Bronchial epithelial cell (primary cell): Measurements from ENCODE around the gene NTSR1. TPM values are rescaled to one million over a fixed set of nuclear protein-coding genes. Genes with fewer than 3 reads are reported as not detected.
A peak's percentile ranks its signal among the peaks of the same experiment; 100 is the strongest.

ENCODE experiments used
- DNase-seq: peaks from one replicate; pipeline ENCODE4 v3.0.0-alpha.2; 2010; ENCODE audit warnings: low read depth
- FAIRE-seq: peaks from 2 replicates; lab custom pipeline; 2011; peaks lifted over from hg19 to GRCh38; lab: Jason Lieb, UNC
- H3K27me3 ChIP-seq: 2 replicates; pipeline ENCODE4 v1.5.1; 2011; ENCODE audit warnings: low read length; ENCODE audit not compliant: control insufficient read depth, insufficient read depth
- H3K36me3 ChIP-seq: 2 replicates; pipeline ENCODE4 v1.5.1; 2011; ENCODE audit warnings: low read length; ENCODE audit not compliant: control insufficient read depth, insufficient read depth
- H3K4me3 ChIP-seq: 2 replicates; pipeline ENCODE4 v1.5.1; 2011; ENCODE audit warnings: mild to moderate bottlenecking, low read depth, low read length, control low read depth
- total RNA-seq: library from RNA; depleted of rRNA; stranded (reverse); fragments of >200 nt; gene quantifications from 2 replicates; pipeline ENCODE4 v1.2.1, GENCODE V29; 2014
- TF ChIP-seq, protein P1 (sequence below): IDR thresholded peaks from 2 replicates; pipeline ENCODE4 v1.5.1; 2011; ENCODE audit warnings: mild to moderate bottlenecking, moderate library complexity, low read length, control low read depth, inconsistent platforms; ENCODE audit not compliant: insufficient read depth, severe bottlenecking

NTSR1 gene
- total RNA-seq, 1 donor from 2014 or later = not detected

- FAIRE-seq = peak; percentile 85
- H3K36me3 ChIP-seq = no peaks in the 10 kb centered on the region
- H3K27me3 ChIP-seq = peaks cover 12% of the 10 kb centered on the region
- DNase-seq = no peak
- no peak overlapping the region for H3K4me3 ChIP-seq
- TF ChIP-seq, protein P1, sequence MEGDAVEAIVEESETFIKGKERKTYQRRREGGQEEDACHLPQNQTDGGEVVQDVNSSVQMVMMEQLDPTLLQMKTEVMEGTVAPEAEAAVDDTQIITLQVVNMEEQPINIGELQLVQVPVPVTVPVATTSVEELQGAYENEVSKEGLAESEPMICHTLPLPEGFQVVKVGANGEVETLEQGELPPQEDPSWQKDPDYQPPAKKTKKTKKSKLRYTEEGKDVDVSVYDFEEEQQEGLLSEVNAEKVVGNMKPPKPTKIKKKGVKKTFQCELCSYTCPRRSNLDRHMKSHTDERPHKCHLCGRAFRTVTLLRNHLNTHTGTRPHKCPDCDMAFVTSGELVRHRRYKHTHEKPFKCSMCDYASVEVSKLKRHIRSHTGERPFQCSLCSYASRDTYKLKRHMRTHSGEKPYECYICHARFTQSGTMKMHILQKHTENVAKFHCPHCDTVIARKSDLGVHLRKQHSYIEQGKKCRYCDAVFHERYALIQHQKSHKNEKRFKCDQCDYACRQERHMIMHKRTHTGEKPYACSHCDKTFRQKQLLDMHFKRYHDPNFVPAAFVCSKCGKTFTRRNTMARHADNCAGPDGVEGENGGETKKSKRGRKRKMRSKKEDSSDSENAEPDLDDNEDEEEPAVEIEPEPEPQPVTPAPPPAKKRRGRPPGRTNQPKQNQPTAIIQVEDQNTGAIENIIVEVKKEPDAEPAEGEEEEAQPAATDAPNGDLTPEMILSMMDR = no peak
These were observed 60.1 kb downstream of the NTSR1 start for GRCh38 chr20:62768551-62769287.

DNA sequence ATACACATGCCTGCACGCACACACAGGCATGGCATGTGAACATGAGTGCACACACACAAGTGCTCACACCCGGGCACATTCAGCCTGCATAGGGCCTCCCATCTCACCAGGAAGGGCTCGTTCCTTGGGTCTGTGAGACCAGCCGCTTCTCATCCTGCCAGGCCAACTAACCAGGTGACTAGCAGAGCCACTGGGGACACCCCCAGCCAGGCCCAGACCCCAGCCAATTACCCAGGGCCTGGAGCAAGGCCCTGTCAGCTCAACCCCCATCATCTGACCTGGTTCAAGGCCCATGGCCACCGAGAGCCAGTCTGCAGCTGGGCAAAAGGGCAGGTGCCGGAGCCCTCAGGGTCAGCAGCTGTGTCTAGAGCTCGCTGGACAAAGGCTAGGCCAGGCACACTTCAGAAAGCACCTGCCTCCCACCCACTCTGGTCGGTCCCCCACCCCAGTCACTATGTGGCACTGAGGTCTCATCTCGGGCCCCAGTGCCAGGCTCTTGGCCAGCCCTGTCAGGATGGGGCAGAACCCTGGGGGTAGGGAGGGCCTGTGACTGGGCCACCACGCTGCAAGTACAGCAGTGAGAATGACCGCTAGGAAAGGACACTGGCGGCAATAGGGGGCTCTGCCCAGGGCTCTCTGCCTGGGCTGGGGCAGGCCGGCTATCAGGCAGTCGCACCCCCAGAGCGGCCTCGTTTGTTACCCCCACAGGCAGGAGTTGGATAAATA is 60.9 kb downstream of the NTSR1 start:
- Histone ChIP-seq H3K27me3 (peaks cover 12% of the 10 kb centered on the region), H3K36me3 (no peaks in the 10 kb centered on the region), H3K4me3 (no peak overlapping the region)
- DNase-seq (no peak), FAIRE-seq (no peak)
- TF ChIP-seq, protein P1 = no peak

GRCh38 chr20:62770111-62770910 is 61.7 kb downstream of the NTSR1 start:
- no peaks in the 10 kb centered on the region for H3K36me3 ChIP-seq
- DNase-seq (no peak), FAIRE-seq (no peak)
- TF ChIP-seq, protein P1 = no peak
- H3K4me3 ChIP-seq = no peak overlapping the region
- peaks cover 10% of the 10 kb centered on the region for H3K27me3 ChIP-seq

GRCh38 chr20:62770916-62771315 is 62.3 kb downstream of the NTSR1 start:
- H3K4me3 ChIP-seq = no peak overlapping the region
- H3K36me3 ChIP-seq = no peaks in the 10 kb centered on the region
- peaks cover 8% of the 10 kb centered on the region for H3K27me3 ChIP-seq
- no peak for DNase-seq
- TF ChIP-seq, protein P1 = no peak
- FAIRE-seq = no peak

GRCh38 chr20:62771396-62772102 is 62.9 kb downstream of the NTSR1 start:
- TF ChIP-seq, protein P1 = no peak

More at GRCh38 chr20:62771396-62772102, 62.9 kb downstream of the NTSR1 start:
- no peaks in the 10 kb centered on the region for H3K36me3 ChIP-seq
- no peak for FAIRE-seq
- H3K4me3 ChIP-seq = no peak overlapping the region
- no peak for DNase-seq
- peaks cover 6% of the 10 kb centered on the region for H3K27me3 ChIP-seq
